GM19438 (cell line): Measurements from ENCODE around the gene ZNFX1.

Source experiments
- ATAC-seq: cut with Tn5 transposase; IDR thresholded peaks from one replicate; pipeline ENCODE4 v1.9.1; 2021; ENCODE audit warnings: low read depth; ENCODE audit not compliant: unreplicated experiment

ZNFX1 gene

GRCh38 chr20:49279677-49280462, 2.0 kb upstream of the ZNFX1 start:
- ATAC-seq: no peak

- no peak for ATAC-seq
Measured at GRCh38 chr20:49278818-49279676, 1.2 kb upstream of the ZNFX1 start.

GRCh38 chr20:49277786-49278035, 146 bp downstream of the ZNFX1 start:
- no peak for ATAC-seq

- ATAC-seq: no peak
Measured at GRCh38 chr20:49276961-49277785, 684 bp downstream of the ZNFX1 start.

- no peak for ATAC-seq
Measured at GRCh38 chr20:49276161-49276960, 1.5 kb downstream of the ZNFX1 start.

- no peak for ATAC-seq
Measured at GRCh38 chr20:49275636-49276035, 2.2 kb downstream of the ZNFX1 start.

GRCh38 chr20:49275216-49275615, 2.6 kb downstream of the ZNFX1 start:
- no peak for ATAC-seq

- ATAC-seq: no peak
Measured at GRCh38 chr20:49273696-49274277, 4.1 kb downstream of the ZNFX1 start.

GRCh38 chr20:49272654-49273053, 5.2 kb downstream of the ZNFX1 start:
- peak; percentile 44 for ATAC-seq

- ATAC-seq: no peak
Measured at GRCh38 chr20:49270736-49271135, 7.1 kb downstream of the ZNFX1 start.

- ATAC-seq: no peak
Measured at GRCh38 chr20:49270177-49270576, 7.7 kb downstream of the ZNFX1 start.

GRCh38 chr20:49268600-49269365, 9.1 kb downstream of the ZNFX1 start:
- no peak for ATAC-seq

- ATAC-seq: no peak
Measured at GRCh38 chr20:49267327-49267726, 10.5 kb downstream of the ZNFX1 start.

- ATAC-seq: no peak
Measured at GRCh38 chr20:49262444-49262843, 15.4 kb downstream of the ZNFX1 start.

GRCh38 chr20:49261173-49261572, 16.7 kb downstream of the ZNFX1 start:
- no peak for ATAC-seq

GRCh38 chr20:49260218-49260617, 17.6 kb downstream of the ZNFX1 start:
- no peak for ATAC-seq

- no peak for ATAC-seq
Measured at GRCh38 chr20:49259799-49260198, 18.1 kb downstream of the ZNFX1 start.

GRCh38 chr20:49259284-49259683, 18.6 kb downstream of the ZNFX1 start:
- no peak for ATAC-seq

GRCh38 chr20:49256261-49256660, 21.6 kb downstream of the ZNFX1 start:
- ATAC-seq: no peak
